Suprapubic skin (tissue), 3 donors: ENCODE results near the gene EEF1AKMT2.
"Not testable (repeated sequence)": the region's sequence is repeated elsewhere in the genome, so short reads cannot be mapped to it uniquely, and the experiment has no call there.

Experiments
- CTCF ChIP-seq, 2 donors: fragments of 200-600 bp in 1 of 2; fragments of 450-650 bp in 1 of 2; sonication (generic) in 1 of 2; IDR thresholded peaks; one replicate each; pipeline ENCODE4 v1.5.1; 2016 to 2019; ENCODE audit warnings: antibody characterized with exemption in 2 of 2, mild to moderate bottlenecking in 1 of 2, moderate library complexity in 1 of 2
- POLR2AphosphoS5 ChIP-seq, 3 donors: sonication (generic); formaldehyde crosslinking; IDR thresholded peaks; one replicate each; pipeline ENCODE4 v1.6.1; 2017; ENCODE audit warnings: antibody characterized with exemption in 3 of 3

GRCh38 chr10:124824932-124825331 lies 33.2 kb upstream of the EEF1AKMT2 start:
- not testable (repeated sequence) for TF ChIP-seq CTCF, POLR2AphosphoS5 (IDR thresholded peaks at IDR 0.05)
